Dedifferentiated amniotic fluid mesenchymal stem cell (primary cell): ENCODE measurements around the gene VTCN1.
"Not testable (repeated sequence)": the region's sequence is repeated elsewhere in the genome, so short reads cannot be mapped to it uniquely, and the experiment has no call there.

ENCODE experiments used
- DNase-seq: peaks from one replicate; pipeline ENCODE4 v3.0.0-alpha.2; 2016; ENCODE audit errors: extremely low spot score

Gene VTCN1

DNA sequence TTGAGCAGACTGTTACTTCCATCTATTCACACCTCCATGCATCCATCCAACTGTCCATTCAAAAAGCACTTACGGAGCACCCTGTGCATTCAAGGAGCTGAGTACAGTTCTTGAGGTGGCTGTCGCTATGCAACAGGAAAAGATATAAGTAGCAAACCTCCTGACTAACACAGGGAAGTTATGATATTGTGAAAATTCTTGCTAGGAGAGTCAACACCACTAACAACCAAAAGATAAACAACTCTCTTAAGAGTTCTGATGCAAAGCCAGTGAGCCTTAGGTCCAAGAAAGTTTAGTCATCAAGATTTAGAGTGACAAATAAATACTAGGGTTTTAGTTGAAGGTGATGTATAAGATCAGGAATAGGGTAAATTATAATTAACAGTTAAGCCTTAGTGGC, 44.7 kb downstream of the VTCN1 start:
- DNase-seq, result peak; percentile 76

DNA sequence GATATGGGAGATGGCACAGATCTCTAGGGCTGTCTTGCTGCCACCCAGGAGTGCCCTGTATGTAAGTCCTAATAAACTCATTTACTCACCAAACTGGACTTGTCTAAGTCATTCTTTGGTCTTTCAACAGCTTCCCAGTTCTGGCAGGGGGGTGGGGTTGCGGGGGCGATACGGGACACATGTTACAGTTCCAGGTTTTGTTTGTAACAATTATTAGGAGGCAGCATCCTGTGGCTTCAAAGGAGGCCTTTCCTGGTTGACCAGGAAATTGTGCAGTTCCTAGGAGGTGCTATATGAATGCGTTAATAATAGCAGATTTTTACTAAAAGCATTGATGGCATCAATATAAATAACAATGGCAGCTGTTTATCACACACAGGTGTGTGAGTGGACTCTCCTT, 46.5 kb downstream of the VTCN1 start:
- no peak for DNase-seq

DNA sequence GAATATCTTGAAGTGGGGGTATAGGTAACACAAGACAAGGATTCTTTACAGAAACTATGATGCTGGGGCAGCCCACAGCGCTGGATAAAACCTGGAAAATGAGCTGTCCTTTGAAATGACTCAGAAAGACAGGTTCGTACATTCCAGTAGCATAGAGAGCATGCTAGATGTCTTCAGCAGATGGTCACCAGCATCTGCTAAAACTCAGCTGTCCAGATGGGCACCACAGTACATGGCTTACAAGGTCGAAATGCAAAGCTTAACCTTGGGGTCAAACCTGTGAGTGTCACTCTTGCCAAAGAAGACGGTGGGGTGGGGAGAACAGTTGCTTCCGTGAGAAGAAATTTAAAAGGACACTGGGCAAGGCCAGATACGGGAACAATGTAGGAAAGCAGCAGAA, 47.9 kb downstream of the VTCN1 start:
- no peak for DNase-seq

DNA sequence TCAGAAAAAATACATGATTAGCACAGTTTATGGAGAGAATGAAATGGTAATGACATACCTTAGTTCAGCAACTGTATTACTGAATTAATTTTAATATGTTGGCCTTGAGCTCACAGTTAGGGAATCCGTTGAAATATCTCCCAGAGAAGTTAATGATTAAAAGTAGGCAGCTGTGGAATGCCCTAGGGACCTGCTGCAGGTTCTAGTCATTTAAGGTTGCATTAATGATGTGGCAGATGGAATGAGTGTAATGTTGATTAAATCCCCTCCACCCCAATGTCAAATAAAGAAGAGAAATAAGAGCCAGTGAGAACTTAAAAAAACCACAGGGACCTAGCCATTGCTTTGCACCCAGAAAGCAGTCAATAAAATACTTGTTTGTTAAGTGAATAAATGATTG, 48.8 kb downstream of the VTCN1 start:
- DNase-seq, result no peak

DNA sequence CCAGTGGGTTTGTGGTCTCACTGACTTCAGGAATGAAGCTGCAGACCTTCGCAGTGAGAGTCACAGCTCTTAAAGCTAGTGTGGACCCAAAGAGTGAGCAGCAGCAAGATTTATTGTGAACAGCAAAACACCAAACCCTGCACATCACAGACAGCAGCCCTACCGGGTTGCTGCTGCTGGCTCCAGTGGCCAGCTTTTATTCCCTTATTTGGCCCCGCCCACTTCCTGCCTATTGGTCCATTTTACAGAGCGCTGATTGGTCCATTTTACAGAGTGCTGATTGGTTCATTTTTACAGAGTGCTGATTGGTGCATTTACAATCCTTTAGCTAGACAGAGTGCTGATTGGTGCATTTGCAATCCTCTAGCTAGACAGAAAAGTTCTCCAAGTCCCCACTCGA, 59.4 kb downstream of the VTCN1 start:
- not testable (repeated sequence) for DNase-seq

DNA sequence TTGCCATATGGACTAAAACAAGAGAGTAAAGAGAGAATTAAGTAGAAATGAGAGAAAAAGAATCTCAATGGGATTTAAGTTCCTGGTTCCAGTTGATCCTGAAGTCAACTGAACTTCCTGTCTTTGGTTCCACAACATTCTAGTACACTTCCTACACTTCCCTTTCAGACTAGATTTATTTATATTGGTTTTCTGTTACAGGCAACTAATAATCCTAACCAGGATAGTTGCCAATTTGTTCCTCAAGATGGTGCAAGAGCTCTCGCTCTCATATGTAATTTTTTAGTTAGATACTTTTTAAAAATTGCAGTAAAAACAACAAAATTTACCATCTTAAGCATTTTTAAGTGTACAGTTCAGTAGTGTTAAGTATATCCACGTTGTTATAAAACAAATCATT, 60.4 kb downstream of the VTCN1 start:
- DNase-seq, result no peak

DNA sequence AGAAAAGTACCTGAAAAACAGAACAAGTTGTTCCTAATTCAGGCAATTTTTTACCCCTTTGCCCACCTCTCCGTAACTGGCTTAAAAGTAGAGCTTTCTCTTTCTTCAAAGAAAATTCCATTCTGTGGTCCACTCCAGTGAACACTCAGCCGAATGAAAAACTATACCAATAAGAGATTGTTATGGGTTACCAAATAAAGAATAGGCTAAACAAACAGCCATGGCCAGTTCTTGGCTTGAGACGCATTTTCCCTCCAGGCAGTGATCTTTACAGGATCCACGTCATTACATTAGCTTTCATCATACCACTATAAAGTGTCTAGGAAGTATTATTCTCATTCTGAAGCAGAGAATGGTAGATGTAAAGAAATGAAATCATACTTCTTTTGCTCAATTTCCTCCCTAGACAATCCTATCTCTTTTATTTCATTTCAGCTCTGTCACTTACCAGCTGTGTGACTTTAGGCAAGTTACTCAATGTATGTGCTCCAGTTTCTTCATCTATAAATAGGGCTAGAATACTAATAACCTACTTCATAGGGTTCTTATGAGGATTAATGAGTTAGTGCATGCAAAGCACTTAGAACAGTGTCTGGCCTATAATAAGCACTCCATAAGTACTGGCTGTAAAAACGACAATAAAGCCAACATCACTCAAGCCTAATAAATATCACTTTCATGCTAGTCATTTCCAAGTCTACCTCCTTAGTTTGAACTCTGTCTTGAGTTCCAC, 62.7 kb downstream of the VTCN1 start:
- peak; percentile 87 for DNase-seq

DNA sequence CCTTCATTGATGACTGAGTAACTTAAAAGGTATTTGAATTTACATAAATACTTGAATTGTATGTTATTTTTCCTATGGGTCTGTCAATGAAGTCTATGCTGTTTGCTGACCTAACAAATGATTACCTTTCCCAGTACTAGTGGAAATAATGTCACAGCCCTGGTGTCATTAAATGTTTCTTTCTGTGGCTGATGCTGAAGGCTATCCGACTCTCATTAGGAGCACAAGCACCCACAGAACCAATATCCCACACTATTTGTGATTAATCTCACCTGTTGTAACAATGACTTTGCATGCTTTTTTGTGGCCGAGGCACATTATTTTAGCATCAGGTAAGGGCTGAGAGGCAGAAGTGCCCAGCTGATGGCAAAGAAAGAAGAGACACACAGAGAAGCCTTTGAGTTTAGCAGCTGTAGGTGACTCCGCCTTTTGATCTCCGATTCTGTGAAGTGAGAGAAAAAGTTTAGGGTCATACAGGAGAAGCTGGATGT, 63.3 kb downstream of the VTCN1 start:
- no peak for DNase-seq

DNA sequence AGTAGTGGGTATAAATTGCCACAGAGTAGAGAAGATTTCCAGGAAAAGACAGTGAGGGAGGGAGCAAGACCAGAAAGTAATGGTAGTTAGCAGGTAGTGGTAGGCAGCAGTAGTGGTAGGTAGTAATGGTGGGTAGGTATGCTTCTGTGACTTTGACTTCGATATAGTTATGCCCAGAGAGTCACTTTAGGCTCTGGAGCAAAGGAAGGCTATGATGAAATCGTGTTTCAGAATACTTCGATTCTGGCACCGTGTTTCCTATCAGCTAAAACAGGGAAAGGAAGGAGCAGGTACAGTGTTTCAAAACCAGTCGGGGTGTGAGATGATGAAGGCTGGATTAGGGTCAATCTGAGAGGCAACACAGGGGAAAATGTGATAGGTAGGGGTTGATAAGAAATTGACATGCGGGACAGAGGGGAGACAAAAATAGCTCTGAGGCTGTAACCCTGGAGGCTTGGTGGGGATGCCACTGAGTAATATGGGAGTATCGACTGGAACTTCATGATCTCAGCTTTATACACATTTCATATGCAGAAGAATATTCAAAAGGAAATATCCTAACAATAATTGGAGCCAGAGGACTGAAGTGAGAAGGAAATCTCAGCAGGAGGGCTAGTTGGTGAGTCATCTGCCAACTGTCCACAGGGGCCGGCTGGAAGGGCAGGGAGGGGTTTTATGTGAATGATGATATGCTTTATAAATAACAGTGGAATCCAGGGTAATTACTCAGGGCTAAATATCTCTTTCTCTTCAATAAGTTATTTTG, 64.0 kb downstream of the VTCN1 start:
- peak; percentile 93 for DNase-seq

DNA sequence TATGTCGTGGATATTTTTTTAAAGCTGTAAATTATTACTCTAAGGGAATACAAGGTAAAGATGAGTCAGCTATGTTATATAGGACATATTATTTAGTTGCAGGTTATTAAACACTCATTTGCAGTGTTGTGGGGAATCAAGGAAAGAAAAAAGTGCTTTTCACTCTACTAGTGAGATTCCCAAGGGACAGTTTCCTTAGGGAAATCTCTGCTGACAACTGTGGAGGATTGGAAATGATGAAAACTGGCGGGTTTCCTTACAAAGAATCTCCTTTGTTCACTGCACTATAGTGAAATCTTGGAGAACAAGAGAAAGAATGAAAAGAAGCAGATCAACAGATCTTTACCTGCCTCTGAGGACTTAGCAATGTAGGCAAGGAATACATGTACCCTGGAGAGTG, 64.7 kb downstream of the VTCN1 start:
- no peak for DNase-seq

DNA sequence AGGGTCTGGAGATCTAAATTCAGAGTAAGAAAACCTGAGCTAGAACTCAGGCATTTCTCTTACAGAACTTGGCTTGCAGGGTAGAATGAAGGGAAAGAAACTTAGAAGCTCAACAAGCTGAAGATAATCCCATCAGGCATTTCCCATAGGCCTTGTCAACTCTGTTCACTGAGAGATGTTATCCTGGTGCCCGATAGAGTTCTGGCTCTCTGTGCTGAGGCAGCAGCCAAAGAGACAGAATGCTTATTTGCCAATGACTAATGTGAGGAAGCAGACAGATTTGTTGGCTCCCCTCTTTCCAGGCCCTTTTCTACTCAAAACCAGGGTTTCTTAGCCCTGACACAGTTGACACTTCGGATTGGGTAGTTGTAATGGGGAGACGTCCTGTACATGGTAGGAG, 66.9 kb downstream of the VTCN1 start:
- no peak for DNase-seq

DNA sequence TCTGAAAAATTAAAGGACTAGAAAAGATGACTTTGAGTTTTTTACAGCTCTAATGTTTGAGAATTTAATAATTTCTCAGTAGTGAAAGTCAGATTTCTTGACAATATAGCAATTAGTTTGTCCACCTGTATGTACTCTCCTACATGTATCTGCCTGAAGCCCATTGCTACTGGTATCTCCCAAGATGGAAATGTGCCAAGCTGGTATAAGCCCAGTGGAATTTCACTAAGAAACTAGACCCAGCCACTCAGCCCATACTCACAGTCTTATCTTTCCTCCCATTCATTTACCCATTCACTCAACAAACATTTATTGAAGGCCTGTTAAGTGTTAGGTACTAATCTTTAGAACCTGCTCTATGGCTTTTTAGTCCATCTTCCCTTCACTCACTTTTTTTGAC, 67.6 kb downstream of the VTCN1 start:
- DNase-seq, result no peak

DNA sequence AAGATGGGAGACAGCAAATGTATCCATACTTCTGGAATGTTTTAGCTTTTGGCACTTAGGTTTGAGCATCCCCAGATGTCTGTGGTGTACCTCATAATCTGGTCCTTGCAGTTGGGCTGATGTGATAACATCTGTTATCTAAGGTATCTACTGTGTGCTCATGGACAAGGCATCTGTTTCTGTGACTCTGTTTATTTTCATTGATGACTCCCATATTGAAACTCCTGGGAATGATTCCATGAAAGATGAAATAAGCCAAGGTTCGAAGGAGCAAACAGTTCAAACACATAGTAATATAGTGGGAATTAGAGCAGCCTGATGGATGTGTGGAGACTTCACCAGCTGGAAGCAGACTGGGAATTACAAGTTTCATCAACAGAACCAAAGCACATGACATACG, 68.5 kb downstream of the VTCN1 start:
- DNase-seq, result no peak

DNA sequence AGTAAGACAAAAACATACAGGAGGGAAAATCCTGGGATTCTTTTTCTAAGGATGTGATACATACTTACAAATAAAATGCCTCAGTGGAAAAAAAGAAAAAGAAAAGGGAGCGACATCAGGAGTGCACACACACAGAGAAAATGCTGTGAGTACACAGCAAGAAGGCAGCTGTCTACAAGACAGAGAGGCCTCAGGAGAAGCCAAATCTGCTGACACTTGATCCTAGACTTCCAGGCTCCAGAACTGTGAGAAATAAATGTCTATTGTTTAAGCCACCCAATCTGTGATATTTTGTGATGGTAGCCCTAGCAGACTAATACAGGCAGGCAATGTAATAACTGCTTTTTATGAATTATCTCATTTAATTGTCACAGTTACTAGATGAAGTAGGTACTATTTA, 72.2 kb downstream of the VTCN1 start:
- DNase-seq, result no peak

DNA sequence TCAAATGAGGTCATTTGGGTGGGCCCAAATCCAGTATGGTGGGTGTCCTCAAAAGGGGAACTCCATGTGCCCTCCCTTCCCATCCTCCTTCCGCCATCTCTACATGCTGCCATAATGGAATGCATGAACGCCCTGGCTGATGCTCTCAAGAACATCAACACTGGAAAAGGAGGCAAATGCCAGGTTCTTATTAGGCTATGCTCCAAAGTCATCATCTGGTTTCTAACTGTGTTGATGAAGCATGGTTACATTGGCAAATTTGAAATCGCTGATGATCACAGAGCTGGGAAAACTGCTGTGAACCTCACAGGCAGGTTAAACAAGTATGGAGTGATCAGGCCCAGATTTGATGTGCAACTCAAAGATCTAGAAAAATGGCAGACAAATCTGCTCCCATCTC, 72.6 kb downstream of the VTCN1 start:
- no peak for DNase-seq

DNA sequence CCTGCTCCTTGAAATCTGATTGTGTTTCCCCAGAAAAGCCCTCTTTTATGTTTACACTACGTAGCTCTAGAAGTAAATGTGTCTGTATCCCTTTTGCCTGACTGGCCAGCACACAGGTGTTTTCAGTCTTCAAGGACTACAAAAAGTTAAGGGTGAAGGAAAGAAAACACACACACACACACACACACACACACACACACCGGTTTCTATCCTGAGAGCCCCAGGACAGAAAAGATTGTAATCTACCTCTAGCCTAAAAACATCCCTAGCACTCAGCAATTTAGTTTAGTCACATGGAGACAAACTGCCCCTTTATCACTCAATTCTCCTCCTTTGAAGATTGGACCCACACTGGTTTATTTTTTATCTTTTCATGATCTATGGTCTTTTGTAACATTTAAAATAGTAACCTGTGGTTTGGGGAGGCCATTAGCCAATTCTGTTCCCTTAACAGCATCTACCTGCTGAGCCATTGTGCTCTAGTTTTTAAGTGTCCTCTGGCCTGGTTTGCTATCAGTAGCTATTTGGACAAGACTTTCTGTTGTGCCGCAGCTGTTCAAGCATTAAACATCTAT, 73.4 kb downstream of the VTCN1 start:
- DNase-seq, result no peak

DNA sequence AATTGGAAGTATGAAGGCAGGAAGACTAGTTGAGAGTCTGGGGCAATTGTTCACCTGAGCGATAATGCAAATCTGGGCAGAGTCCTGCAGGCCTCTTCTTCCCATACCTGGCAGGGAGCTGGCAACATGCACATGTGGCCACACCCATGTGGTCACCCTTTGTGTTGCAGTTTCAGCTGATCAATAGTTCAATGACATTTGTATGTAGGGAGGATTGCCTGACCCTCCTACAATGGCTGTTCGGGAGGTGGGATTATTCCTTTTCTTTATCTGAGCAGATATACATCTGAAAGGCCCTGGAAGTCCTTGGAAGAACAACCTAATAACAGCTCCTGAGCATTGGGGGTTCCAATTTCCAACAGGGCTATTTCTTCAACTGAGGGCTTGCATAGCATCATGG, 74.0 kb downstream of the VTCN1 start:
- DNase-seq, result no peak

DNA sequence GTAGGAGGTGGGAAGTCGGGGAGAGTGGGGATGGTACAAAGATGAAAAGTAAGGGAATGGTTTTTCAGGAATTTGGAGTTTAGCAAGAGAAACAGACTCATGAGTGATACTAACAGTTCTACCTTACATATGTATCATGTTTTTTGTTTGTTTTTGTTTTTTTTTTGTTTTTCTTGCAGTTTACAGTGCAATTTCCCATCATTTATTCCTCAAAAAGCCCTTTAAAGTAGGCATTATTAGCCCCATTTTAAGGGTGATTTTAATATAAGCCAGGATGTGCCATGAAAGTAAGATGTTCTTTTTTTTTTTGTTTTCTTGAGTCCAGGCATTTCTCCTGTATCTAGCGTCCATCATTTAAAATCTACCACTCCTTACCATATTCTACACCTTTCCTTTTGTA, 75.4 kb downstream of the VTCN1 start:
- DNase-seq, result no peak

DNA sequence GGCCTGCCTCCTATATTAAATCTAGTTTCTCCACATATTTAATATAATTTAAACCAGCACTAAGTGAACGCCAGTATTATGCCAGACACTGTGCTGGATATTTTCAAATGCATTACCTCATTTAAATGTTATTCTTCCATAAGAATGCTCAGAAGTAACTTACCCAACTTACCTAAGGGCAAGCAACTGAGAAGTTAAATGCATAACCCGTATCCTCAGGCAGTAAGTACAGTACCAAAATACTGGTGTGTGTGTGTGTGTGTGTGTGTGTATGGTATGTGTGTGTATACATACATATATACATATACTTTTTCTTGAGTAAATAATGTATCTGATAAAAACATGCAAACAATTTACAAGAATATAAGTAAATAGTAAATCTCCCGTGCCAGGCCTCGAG, 80.2 kb downstream of the VTCN1 start:
- DNase-seq, result no peak

DNA sequence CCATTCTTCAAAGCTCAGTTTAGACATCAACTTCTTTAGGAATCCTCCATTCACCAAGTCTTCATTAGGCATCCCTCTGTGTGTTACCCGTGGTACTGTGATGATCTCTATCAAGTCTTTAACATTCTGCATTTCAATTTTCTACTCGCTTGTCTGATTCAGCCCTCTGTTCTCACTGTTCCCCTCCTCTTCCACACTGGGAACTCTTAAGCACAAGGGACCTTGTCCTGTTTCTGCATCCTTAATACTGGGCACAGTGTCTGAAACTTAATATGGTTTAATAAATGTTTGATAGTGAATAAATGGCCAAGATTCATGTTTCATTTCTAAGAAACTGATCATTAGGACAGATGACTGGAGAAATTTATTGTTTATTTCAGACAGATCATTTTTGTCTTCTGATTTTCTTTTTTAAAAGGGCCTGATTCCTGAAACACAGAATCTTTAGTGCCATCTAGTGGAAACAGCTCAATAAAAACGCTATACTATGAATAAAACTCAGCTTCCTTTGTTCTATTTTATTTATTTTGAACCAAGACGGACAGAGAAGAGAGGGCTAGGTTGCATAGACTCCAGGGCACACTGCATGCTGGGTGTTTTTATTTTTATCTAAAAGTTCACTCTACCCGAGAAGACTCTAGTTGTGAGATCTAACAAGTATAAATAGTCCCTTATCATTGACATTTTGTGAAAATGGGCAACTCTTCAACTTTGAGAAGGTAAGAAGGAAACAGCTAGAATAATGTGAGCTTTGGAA, 82.2 kb downstream of the VTCN1 start:
- DNase-seq, result peak; percentile 76

DNA sequence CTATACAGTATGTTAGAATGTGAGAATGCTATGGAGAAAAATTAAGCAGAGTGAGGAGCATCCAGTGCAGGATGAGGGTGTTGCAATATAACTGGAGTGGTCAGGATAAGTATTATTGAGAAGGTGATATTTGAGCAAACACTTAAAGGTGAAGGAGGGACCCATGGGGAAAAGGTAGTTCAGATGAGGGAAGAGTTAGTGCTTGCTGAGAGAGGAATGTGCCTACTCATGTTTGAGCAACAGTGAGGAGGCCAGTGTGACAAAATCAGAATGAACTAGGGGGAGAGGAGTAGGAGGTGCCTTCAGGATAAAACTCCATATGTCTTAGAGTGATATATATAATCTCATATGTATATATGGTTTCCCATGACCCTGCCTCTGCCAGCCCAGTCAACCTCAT, 82.9 kb downstream of the VTCN1 start:
- no peak for DNase-seq

DNA sequence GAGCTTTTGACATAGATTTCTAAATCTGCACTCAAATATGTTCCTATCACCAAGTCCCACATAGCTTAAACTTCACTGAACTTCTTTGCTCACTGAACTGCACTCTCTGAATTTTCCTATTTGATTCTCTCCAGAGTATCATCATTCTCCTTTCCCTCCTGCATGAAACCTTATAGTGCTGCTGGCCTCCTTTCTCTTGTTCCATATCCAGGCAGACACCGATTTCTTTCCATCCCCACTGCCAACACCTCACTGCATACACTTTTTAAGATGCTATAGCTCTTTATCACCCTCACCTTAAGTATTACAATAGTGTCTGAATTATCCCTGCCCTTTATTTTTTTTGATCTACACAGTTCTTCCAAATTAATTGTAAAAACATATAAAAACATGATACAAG, 86.1 kb downstream of the VTCN1 start:
- no peak for DNase-seq
